Uterus (tissue), 2 donors: ENCODE data around the gene VEZT.

Source experiments
- CTCF ChIP-seq, 4 experiments: fragments of 200-600 bp in 2 of 4; fragments of 450-650 bp in 2 of 4; sonication (generic) in 2 of 4; IDR thresholded peaks; one replicate each; pipeline ENCODE4 v1.5.1; 2016 to 2019; ENCODE audit warnings: antibody characterized with exemption in 4 of 4, mild to moderate bottlenecking in 2 of 4, moderate library complexity in 1 of 4
- POLR2A ChIP-seq, 2 donors: fragments of 450-650 bp; IDR thresholded peaks; one replicate each; pipeline ENCODE4 v1.6.1; 2016; ENCODE audit warnings: antibody characterized with exemption in 2 of 2, mild to moderate bottlenecking in 1 of 2, moderate library complexity in 1 of 2

- TF ChIP-seq POLR2A (IDR thresholded peaks at IDR 0.05) (no peak), CTCF (IDR thresholded peaks at IDR 0.05) (no peak)
These were observed 2.6 kb downstream of the VEZT start for GRCh38 chr12:95220190-95220589.
